Measurements from ENCODE around the gene INSYN2B. TPM values are rescaled to one million over a fixed set of nuclear protein-coding genes. Genes with fewer than 3 reads are reported as not detected.

The INSYN2B gene
- total RNA-seq, 4 donors from 2014 or later: 2.5 TPM; not detected in 3

DNA sequence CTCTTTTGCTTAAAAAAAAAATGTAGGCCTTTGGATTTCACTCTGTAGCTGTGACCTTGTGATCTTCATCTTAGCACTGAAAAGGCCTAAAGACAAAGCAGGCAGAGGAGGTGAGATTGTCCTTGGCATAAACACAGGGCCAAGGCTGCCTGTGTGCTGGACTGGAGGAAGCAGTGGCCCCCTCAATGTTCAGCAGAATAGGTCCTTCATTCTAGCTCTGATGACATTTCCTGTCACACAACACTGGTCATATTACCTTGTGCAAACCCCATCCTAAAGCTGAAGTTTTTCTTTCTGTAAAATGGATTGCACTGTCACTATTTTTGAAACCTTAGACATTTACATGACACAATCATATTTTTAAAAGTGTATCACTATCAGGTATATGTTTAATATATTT, 147.4 kb downstream of the INSYN2B start:
- TF ChIP-seq, protein P1, sequence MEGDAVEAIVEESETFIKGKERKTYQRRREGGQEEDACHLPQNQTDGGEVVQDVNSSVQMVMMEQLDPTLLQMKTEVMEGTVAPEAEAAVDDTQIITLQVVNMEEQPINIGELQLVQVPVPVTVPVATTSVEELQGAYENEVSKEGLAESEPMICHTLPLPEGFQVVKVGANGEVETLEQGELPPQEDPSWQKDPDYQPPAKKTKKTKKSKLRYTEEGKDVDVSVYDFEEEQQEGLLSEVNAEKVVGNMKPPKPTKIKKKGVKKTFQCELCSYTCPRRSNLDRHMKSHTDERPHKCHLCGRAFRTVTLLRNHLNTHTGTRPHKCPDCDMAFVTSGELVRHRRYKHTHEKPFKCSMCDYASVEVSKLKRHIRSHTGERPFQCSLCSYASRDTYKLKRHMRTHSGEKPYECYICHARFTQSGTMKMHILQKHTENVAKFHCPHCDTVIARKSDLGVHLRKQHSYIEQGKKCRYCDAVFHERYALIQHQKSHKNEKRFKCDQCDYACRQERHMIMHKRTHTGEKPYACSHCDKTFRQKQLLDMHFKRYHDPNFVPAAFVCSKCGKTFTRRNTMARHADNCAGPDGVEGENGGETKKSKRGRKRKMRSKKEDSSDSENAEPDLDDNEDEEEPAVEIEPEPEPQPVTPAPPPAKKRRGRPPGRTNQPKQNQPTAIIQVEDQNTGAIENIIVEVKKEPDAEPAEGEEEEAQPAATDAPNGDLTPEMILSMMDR (IDR thresholded peaks at IDR 0.05): no peak
- H3K27me3 ChIP-seq: no peaks in the 10 kb centered on the region
- H3K36me3 ChIP-seq: no peaks in the 10 kb centered on the region
- no peak overlapping the region for H3K27ac ChIP-seq
- no peaks in the 10 kb centered on the region for H3K9me3 ChIP-seq
- no peaks in the 10 kb centered on the region for H3K4me1 ChIP-seq
- H3K4me3 ChIP-seq: no peak overlapping the region
- DNase-seq: no peak

DNA sequence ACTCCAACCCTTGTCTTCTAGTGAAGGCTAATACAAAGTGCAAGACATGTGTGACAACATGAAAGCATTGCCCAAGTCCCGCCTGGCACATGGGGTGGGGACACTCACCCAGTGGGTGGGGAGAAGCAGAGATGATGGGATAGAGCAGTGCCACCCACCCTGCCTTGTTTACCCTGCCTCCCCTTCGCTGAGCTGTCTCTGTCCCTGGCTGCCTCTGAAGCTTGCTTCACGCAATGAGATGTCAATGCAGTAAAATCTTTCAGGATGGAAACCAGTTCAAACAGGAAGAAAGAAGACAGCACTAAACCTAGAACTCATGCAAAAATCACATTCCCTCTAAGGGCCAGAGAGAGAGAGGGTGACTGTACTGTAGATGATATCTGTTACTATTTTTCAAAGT, 148.0 kb downstream of the INSYN2B start:
- Histone ChIP-seq H3K4me3 (no peak overlapping the region), H3K9me3 (no peaks in the 10 kb centered on the region), H3K36me3 (no peaks in the 10 kb centered on the region), H3K27ac (no peak overlapping the region), H3K27me3 (no peaks in the 10 kb centered on the region), H3K4me1 (no peaks in the 10 kb centered on the region)
- TF ChIP-seq, protein P1 (IDR thresholded peaks at IDR 0.05): no peak
- no peak for TF ChIP-seq POLR2A (IDR thresholded peaks at IDR 0.05)
- DNase-seq: no peak

DNA sequence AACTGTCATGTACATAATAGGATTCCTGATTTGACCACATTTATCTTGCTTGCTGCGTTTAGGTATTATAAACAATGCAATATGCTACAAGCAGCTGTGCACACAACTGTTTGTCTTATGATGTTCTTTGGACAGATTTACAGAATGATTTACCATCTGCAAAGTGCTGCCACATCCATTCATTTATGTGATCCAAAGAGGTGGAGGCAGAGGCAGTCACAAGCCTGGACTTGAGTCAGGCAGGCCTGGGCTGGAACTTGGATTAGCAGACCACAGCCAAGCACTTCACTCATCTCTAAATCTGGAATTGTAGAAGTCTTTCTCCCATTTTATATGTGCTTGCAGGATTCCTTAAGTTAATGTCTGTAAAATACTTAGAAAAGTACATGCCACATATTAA, 149.0 kb downstream of the INSYN2B start:
- Histone ChIP-seq H3K9me3 (no peaks in the 10 kb centered on the region), H3K27me3 (no peaks in the 10 kb centered on the region), H3K27ac (no peak overlapping the region), H3K4me1 (no peaks in the 10 kb centered on the region), H3K36me3 (no peaks in the 10 kb centered on the region), H3K4me3 (no peak overlapping the region)
- TF ChIP-seq, protein P1 (IDR thresholded peaks at IDR 0.05): no peak
- no peak for TF ChIP-seq POLR2A (IDR thresholded peaks at IDR 0.05)
- DNase-seq: no peak

DNA sequence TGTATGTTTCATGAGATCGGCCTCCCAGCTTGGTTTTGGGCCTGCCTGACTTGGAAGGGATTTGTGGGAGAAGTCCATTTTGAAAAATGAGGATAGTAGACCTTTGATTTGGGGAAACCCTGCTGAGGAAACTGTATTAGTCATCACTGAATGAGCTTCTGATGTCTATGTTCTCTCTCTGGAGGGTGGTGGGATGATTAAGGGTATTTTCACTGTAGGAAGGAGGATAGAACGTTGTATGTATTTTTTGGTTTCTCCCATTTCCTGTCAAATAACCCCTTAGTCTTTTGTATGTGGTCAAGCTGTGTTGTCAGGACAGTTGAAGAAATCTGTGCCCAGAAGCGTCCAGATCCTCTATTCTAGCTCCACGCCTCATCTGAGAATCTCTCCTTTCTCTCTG, 151.9 kb downstream of the INSYN2B start:
- H3K9me3 ChIP-seq: no peaks in the 10 kb centered on the region
- no peak for DNase-seq
- TF ChIP-seq, protein P1 (IDR thresholded peaks at IDR 0.05): no peak
- TF ChIP-seq POLR2A (IDR thresholded peaks at IDR 0.05): no peak
- H3K4me3 ChIP-seq: no peak overlapping the region
- H3K4me1 ChIP-seq: no peaks in the 10 kb centered on the region
- H3K27ac ChIP-seq: no peak overlapping the region
- H3K27me3 ChIP-seq: no peaks in the 10 kb centered on the region
- no peaks in the 10 kb centered on the region for H3K36me3 ChIP-seq

DNA sequence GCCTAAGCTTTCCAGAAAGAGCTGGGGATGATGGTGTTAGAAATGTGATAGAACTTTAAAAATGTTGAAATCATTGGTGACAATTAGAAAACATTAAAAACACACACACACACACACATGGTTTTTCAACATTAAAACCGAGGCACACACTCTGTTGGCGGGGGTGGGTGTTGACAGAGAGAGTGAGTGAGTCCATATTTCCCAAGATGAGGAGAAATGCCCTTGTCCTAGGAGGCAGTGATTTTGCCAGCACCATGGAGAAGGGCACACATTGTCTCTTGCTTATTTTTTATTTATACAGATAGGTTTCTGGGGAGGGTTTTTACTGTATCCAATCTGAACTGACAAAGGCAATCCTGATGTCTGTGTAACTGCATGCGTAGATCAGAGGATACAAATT, 152.5 kb downstream of the INSYN2B start:
- Histone ChIP-seq H3K4me3 (no peak overlapping the region), H3K27me3 (no peaks in the 10 kb centered on the region), H3K36me3 (no peaks in the 10 kb centered on the region), H3K4me1 (no peaks in the 10 kb centered on the region), H3K27ac (no peak overlapping the region), H3K9me3 (no peaks in the 10 kb centered on the region)
- DNase-seq: no peak
- TF ChIP-seq POLR2A (IDR thresholded peaks at IDR 0.05): no peak
- TF ChIP-seq, protein P1 (IDR thresholded peaks at IDR 0.05): no peak

DNA sequence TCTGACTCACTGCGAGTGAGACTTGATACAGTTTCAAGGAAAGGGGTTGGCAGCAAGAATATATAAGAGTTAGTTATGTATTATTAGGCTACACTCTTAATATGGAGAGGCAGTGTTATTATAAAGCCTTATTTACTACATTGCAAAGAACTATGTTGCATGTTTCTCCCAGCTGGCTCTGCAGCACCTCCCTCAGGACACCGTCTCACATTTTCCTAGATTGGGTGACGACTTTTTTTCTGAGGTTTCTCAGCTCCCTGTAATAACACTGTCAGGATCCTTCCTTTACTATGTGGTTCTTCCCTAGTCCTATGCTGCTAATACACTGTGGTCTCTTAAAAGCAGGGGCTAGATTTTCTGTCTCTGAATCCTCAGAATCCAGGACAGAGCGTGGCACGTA, 153.7 kb downstream of the INSYN2B start:
- Histone ChIP-seq H3K27ac (no peak overlapping the region), H3K36me3 (no peaks in the 10 kb centered on the region), H3K4me3 (no peak overlapping the region), H3K4me1 (no peaks in the 10 kb centered on the region), H3K27me3 (no peaks in the 10 kb centered on the region), H3K9me3 (no peaks in the 10 kb centered on the region)
- DNase-seq: no peak
- TF ChIP-seq, protein P1 (IDR thresholded peaks at IDR 0.05): no peak
- TF ChIP-seq POLR2A (IDR thresholded peaks at IDR 0.05): no peak
